Breast epithelium (tissue), 3 donors: ENCODE data around the gene COL5A1.

Experiments
- POLR2A ChIP-seq: fragments of 450-650 bp; IDR thresholded peaks from one replicate; pipeline ENCODE4 v1.6.1; 2016; ENCODE audit warnings: antibody characterized with exemption, mild to moderate bottlenecking, moderate library complexity
- POLR2AphosphoS5 ChIP-seq, 3 donors: sonication (generic); formaldehyde crosslinking; IDR thresholded peaks; one replicate each; pipeline ENCODE4 v1.6.1; 2017; ENCODE audit warnings: antibody characterized with exemption in 3 of 3
- TF ChIP-seq, protein P1 (sequence below), 3 donors: fragments of 450-650 bp; IDR thresholded peaks; one replicate each; pipeline ENCODE4 v1.5.1; 2016 to 2017; ENCODE audit warnings: antibody characterized with exemption in 3 of 3, mild to moderate bottlenecking in 3 of 3, moderate library complexity in 3 of 3

DNA sequence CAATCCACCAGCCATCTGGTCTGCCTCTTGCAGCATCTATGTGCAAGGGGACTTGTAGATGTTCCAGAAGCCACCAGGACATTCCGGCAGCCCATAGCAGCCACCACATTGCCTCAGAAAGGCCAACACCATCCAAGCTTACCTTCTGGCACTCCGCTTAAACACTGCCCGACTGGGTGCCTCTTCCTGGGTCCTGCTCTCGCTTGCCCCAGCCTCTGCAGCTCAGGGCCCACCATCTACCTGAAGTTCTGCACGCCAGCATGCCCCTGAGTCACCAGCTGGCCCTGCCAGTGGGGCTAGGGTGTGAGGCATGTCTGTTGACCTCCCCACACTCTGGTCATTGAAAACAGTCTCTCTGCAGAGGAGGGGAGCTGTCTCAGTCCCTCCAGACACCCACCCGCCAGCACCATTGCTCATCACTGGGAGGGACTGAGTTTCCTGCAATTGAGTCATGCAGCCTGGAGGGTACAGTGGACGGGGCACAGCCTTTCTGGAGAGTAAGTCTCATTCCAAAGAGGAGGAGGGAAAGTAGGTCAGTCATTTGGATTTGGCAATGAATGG lies 16.9 kb upstream of the COL5A1 start:
- TF ChIP-seq POLR2A (no peak), POLR2AphosphoS5 (IDR thresholded peaks at IDR 0.05) (no peak)
- TF ChIP-seq, protein P1, sequence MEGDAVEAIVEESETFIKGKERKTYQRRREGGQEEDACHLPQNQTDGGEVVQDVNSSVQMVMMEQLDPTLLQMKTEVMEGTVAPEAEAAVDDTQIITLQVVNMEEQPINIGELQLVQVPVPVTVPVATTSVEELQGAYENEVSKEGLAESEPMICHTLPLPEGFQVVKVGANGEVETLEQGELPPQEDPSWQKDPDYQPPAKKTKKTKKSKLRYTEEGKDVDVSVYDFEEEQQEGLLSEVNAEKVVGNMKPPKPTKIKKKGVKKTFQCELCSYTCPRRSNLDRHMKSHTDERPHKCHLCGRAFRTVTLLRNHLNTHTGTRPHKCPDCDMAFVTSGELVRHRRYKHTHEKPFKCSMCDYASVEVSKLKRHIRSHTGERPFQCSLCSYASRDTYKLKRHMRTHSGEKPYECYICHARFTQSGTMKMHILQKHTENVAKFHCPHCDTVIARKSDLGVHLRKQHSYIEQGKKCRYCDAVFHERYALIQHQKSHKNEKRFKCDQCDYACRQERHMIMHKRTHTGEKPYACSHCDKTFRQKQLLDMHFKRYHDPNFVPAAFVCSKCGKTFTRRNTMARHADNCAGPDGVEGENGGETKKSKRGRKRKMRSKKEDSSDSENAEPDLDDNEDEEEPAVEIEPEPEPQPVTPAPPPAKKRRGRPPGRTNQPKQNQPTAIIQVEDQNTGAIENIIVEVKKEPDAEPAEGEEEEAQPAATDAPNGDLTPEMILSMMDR (IDR thresholded peaks at IDR 0.05) = no peak
